H9 (cell line): ENCODE measurements around the gene AMOT. TPM values are rescaled to one million over a fixed set of nuclear protein-coding genes. Genes with fewer than 3 reads are reported as not detected.

Experiments
- DNase-seq: peaks from one replicate; pipeline ENCODE4 v3.0.0-alpha.2; 2017
- H2AFZ ChIP-seq: one replicate; pipeline ENCODE4 v1.6.1; 2013; ENCODE audit warnings: mild to moderate bottlenecking, low read length, control low read depth, moderate library complexity
- H2AK5ac ChIP-seq: 2 replicates; pipeline ENCODE4 v1.6.1; 2013; ENCODE audit warnings: low read length, control low read depth, mixed read lengths; ENCODE audit not compliant: insufficient read length
- H2BK120ac ChIP-seq: one replicate; pipeline ENCODE4 v1.6.1; 2013; ENCODE audit warnings: low read depth, mild to moderate bottlenecking, low read length, control low read depth, inconsistent platforms; ENCODE audit not compliant: poor library complexity, severe bottlenecking
- H2BK12ac ChIP-seq: 2 replicates; pipeline ENCODE4 v1.6.1; 2013; ENCODE audit warnings: low read length, control low read depth, mixed read lengths, low read depth; ENCODE audit not compliant: insufficient read length
- H2BK15ac ChIP-seq: 2 replicates; pipeline ENCODE4 v1.6.1; 2013; ENCODE audit warnings: low read depth, low read length, control low read depth
- H2BK20ac ChIP-seq: one replicate; pipeline ENCODE4 v1.6.1; 2013; ENCODE audit warnings: low read depth, mild to moderate bottlenecking, low read length, control low read depth, inconsistent platforms; ENCODE audit not compliant: poor library complexity, severe bottlenecking
- H2BK5ac ChIP-seq: 2 replicates; pipeline ENCODE4 v1.6.1; 2013; ENCODE audit warnings: low read length, control low read depth, mixed read lengths; ENCODE audit not compliant: insufficient read length
- H3K14ac ChIP-seq: 2 replicates; pipeline ENCODE4 v1.6.1; 2013; ENCODE audit warnings: low read length, control low read depth; ENCODE audit not compliant: insufficient read depth
- H3K18ac ChIP-seq: 2 replicates; pipeline ENCODE4 v1.6.1; 2013; ENCODE audit warnings: low read depth, mild to moderate bottlenecking, mixed read lengths, low read length, control low read depth; ENCODE audit not compliant: insufficient read length
- H3K23ac ChIP-seq: 2 replicates; pipeline ENCODE4 v1.6.1; 2013; ENCODE audit warnings: low read length, control low read depth, mixed read lengths, low read depth; ENCODE audit not compliant: insufficient read length
- H3K23me2 ChIP-seq: 2 replicates; pipeline ENCODE4 v1.6.1; 2013; ENCODE audit warnings: low read depth, mild to moderate bottlenecking, mixed read lengths, low read length, control low read depth; ENCODE audit not compliant: insufficient read length, poor library complexity, severe bottlenecking
- H3K27ac ChIP-seq: 2 replicates; pipeline ENCODE4 v1.5.1; 2013; ENCODE audit warnings: low read length, control low read depth, mixed read lengths, low read depth; ENCODE audit not compliant: insufficient read length
- H3K27me3 ChIP-seq: 2 replicates; pipeline ENCODE4 v1.6.1; 2013; ENCODE audit warnings: low read length, control low read depth, inconsistent platforms; ENCODE audit not compliant: insufficient read depth
- H3K4ac ChIP-seq: 2 replicates; pipeline ENCODE4 v1.6.1; 2013; ENCODE audit warnings: low read depth, mild to moderate bottlenecking, control low read depth, inconsistent platforms, low read length, moderate library complexity
- H3K4me1 ChIP-seq: 2 replicates; pipeline ENCODE4 v1.6.1; 2013; ENCODE audit warnings: low read length, control low read depth, inconsistent platforms; ENCODE audit not compliant: insufficient read depth
- H3K4me2 ChIP-seq: 2 replicates; pipeline ENCODE4 v1.6.1; 2013; ENCODE audit warnings: low read length, control low read depth, mixed read lengths; ENCODE audit not compliant: insufficient read length, insufficient read depth
- H3K56ac ChIP-seq: 2 replicates; pipeline ENCODE4 v1.6.1; 2013; ENCODE audit warnings: low read depth, mild to moderate bottlenecking, mixed read lengths, low read length, control low read depth; ENCODE audit not compliant: insufficient read length
- H3K79me1 ChIP-seq: 2 replicates; pipeline ENCODE4 v1.6.1; 2013; ENCODE audit warnings: low read depth, mild to moderate bottlenecking, moderate library complexity, low read length, control low read depth, inconsistent platforms; ENCODE audit not compliant: insufficient read depth, poor library complexity, severe bottlenecking
- H3K79me2 ChIP-seq: 2 replicates; pipeline ENCODE4 v1.6.1; 2013; ENCODE audit warnings: low read length, control low read depth, inconsistent platforms; ENCODE audit not compliant: insufficient read depth
- H3K9ac ChIP-seq: 2 replicates; pipeline ENCODE4 v1.6.1; 2013; ENCODE audit warnings: low read length, control low read depth, mixed read lengths; ENCODE audit not compliant: insufficient read length; ENCODE audit errors: extremely low read depth
- H3K9me3 ChIP-seq: one replicate; pipeline ENCODE4 v1.6.1; 2013; ENCODE audit warnings: low read depth, low read length, inconsistent platforms; ENCODE audit not compliant: control insufficient read depth
- H3T11ph ChIP-seq: one replicate; pipeline ENCODE4 v1.6.1; 2013; ENCODE audit warnings: mild to moderate bottlenecking, low read length, control low read depth, inconsistent platforms
- H4K20me1 ChIP-seq: one replicate; pipeline ENCODE4 v1.6.1; 2013; ENCODE audit not compliant: control insufficient read depth, insufficient read length, insufficient read depth
- H4K5ac ChIP-seq: 2 replicates; pipeline ENCODE4 v1.6.1; 2013; ENCODE audit warnings: low read depth, mild to moderate bottlenecking, mixed read lengths, low read length, control low read depth; ENCODE audit not compliant: insufficient read length
- H4K8ac ChIP-seq: replicated peaks from 2 replicates; pipeline ENCODE4 v1.6.1; 2013; ENCODE audit warnings: low read length, control low read depth, mixed read lengths, low read depth; ENCODE audit not compliant: insufficient read length
- H4K91ac ChIP-seq: 2 replicates; pipeline ENCODE4 v1.6.1; 2013; ENCODE audit warnings: low read depth, mild to moderate bottlenecking, moderate library complexity, mixed read lengths, low read length, control low read depth; ENCODE audit not compliant: insufficient read length
- H3K27ac Mint-ChIP-seq, 3 experiments: 2 replicates in 2 of 3; 3 replicates in 1 of 3; pipeline ENCODE4 v1.8.0; 2020 to 2021; ENCODE audit warnings: mixed read lengths in 3 of 3, mild to moderate bottlenecking in 1 of 3, moderate library complexity in 1 of 3
- H3K27me3 Mint-ChIP-seq: 2 replicates; pipeline ENCODE4 v1.8.0; 2021; ENCODE audit warnings: low read depth, mild to moderate bottlenecking, moderate library complexity, mixed read lengths
- H3K36me3 Mint-ChIP-seq, 3 experiments: 2 replicates in 2 of 3; 3 replicates in 1 of 3; pipeline ENCODE4 v1.8.0; 2020 to 2021; ENCODE audit warnings: low read depth in 3 of 3, mixed read lengths in 3 of 3; ENCODE audit not compliant: insufficient read depth in 1 of 3
- H3K4me1 Mint-ChIP-seq, 2 experiments: 2 replicates each; pipeline ENCODE4 v1.8.0; 2020; ENCODE audit warnings: mixed read lengths in 2 of 2
- H3K4me3 Mint-ChIP-seq, 2 experiments: 2 replicates in 1 of 2; 3 replicates in 1 of 2; pipeline ENCODE4 v1.8.0; 2020 to 2021; ENCODE audit warnings: mild to moderate bottlenecking in 2 of 2, mixed read lengths in 2 of 2, moderate library complexity in 1 of 2
- H3K9me3 Mint-ChIP-seq, 2 experiments: 2 replicates in 1 of 2; 3 replicates in 1 of 2; pipeline ENCODE4 v1.8.0; 2020; ENCODE audit warnings: mild to moderate bottlenecking in 2 of 2, mixed read lengths in 2 of 2, moderate library complexity in 1 of 2
- CTCF ChIP-seq: fragments of 200-600 bp; sonication (generic); conservative IDR thresholded peaks from 3 replicates; pipeline ENCODE4 v1.8.0; 2021; ENCODE audit warnings: antibody characterized with exemption, mild to moderate bottlenecking
- WGBS: extraction: QIAGEN DNeasy Blood & Tissue Kit; methylation state at CpG from one replicate; pipeline ENCODE4 v1.1.7; 2013; ENCODE audit warnings: missing lambda C conversion rate, low lambda C conversion rate, mixed read lengths; ENCODE audit not compliant: insufficient read length; ENCODE audit errors: extremely low coverage; 5-methylcytosine and 5-hydroxymethylcytosine counted together
- total RNA-seq: library from RNA; stranded (reverse); gene quantifications from 2 replicates; pipeline ENCODE4 v1.2.1, GENCODE V29; 2021

The AMOT gene
- total RNA-seq, 1 experiment from 2014 or later, result 17.6 TPM

GRCh38 chrX:112785344-112785743, 55.3 kb downstream of the AMOT start:
- Histone ChIP-seq H3K9ac (no peak overlapping the region), H2BK20ac (no peak overlapping the region), H3K9me3 (no peaks in the 10 kb centered on the region), H3K79me1 (no peaks in the 10 kb centered on the region), H3K4me2 (no peak overlapping the region), H3K56ac (no peak overlapping the region), H4K91ac (no peak overlapping the region), H2BK12ac (no peak overlapping the region), H3K23me2 (no peaks in the 10 kb centered on the region), H3K18ac (no peak overlapping the region), H2AK5ac (no peak overlapping the region), H4K20me1 (no peaks in the 10 kb centered on the region), H3K4me1 (no peaks in the 10 kb centered on the region), H4K8ac (no peak overlapping the region), H3K14ac (no peak overlapping the region), H3K27ac (no peak overlapping the region), H3K23ac (no peak overlapping the region), H3T11ph (no peak overlapping the region), H2BK5ac (no peak overlapping the region), H2AFZ (no peak overlapping the region), H2BK15ac (no peak overlapping the region), H3K27me3 (no peaks in the 10 kb centered on the region), H4K5ac (no peak overlapping the region), H2BK120ac (no peak overlapping the region), H3K79me2 (no peaks in the 10 kb centered on the region), H3K4ac (no peak overlapping the region)
- peaks cover 0 to 4% of the 10 kb centered on the region in 2 experiments; a peak in 3 of 5 replicates for H3K9me3 Mint-ChIP-seq
- TF ChIP-seq CTCF, result no peak
- no peak for DNase-seq
- peaks cover 14 to 21% (median 18%) of the 10 kb centered on the region in 3 experiments; a peak in 6 of 7 replicates for H3K36me3 Mint-ChIP-seq
- H3K27ac Mint-ChIP-seq, result no peak overlapping the region
- WGBS, result no CpG with 5 or more reads among the region's 5 CpGs
- H3K4me3 Mint-ChIP-seq, result no peak overlapping the region
- peaks cover 13 to 15% of the 10 kb centered on the region in 2 experiments for H3K4me1 Mint-ChIP-seq
- H3K27me3 Mint-ChIP-seq, result no peaks in the 10 kb centered on the region
